CD4-positive, alpha-beta T cell treated with Interleukin-6 for 4 hours (primary cell): ENCODE results near the gene STARD10.
"Not testable (repeated sequence)": the region's sequence is repeated elsewhere in the genome, so short reads cannot be mapped to it uniquely, and the experiment has no call there.

Source experiments
- DNase-seq: peaks from one replicate; pipeline ENCODE4 v3.0.0-alpha.2; 2020; ENCODE audit warnings: mixed read lengths

The STARD10 gene, protein sequence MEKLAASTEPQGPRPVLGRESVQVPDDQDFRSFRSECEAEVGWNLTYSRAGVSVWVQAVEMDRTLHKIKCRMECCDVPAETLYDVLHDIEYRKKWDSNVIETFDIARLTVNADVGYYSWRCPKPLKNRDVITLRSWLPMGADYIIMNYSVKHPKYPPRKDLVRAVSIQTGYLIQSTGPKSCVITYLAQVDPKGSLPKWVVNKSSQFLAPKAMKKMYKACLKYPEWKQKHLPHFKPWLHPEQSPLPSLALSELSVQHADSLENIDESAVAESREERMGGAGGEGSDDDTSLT

DNA sequence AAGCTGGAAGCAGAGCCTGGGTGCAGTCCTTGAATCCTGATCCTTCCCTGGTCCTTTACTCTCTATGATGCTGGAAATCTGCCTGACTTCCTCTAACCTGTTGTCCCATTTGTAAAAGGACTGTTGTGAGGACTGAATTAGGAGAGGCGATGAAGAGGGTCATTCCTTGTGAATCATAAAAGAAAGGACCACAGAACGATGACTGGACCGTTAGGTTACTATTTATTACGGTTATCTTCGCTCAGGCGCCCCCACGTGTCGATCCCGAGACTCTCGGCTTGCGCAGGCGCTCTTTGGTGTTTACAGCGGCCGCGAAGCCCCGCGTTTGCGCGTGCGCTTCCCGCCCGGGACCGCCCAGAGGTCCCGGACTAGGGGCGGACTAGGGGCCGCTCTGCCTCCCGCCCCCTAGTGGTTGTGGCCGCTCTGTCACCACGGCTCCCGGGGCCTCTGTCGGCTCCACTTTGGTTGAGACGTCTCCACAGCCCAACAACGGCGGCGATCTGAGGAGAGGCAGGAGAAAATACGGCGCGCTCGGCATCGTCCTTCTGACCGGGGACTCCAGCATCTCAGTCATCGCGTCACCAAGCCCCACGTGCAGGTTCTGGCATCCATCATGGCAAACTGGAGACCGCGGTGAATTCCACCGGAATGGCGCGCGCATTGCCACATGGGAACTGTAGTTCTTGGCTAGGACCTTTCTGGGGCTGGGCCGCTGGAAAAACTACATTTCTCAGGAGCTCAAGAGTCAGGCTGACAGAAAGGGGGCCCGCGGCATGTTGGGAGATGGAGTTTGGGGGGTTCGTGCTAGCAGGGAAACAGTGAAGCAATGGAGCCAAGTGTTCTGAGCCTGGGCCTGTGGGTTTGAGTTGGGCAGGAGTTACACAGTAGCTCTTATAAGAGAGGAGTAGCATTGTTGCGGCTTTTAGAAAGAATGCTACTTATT, at the start of gene STARD10:
Gene STARD10, minus strand, starts transcription at position 623 of the 943 bp plus-strand sequence. CDS start 12,866 bp downstream, outside the sequence.
- peak; percentile 98 for DNase-seq

DNA sequence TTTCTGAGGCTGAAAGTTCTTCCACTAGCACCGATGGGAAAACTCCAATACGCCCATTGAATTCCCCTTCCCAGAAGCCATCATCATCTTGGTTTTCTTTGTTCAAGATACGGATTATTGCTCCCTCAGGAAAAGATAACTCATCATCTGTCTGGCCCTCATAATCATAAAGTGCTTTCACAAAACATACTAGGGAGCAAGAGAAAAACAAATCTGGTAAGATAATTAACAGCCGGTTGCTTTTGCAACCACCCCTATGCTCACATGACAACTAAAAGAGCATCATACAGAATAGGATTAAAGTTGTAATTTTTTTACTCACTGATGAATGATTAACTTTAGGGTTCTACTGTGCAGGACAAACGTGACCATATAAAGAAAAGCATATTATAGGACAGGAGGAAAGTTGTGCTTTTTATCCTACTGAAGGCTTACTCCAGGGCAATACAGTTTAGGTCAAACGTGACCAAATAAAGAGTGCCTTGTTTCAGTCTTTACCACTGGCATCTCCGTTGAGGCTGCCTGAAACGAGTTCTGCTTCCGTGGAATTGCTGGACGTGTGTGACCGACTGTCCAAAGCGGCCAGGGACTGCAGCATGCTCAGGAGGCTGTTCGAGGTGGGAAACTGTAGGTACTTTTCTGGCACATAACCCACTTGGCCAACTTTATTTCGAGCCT, 48.9 kb upstream of the STARD10 start:
- DNase-seq, result no peak

DNA sequence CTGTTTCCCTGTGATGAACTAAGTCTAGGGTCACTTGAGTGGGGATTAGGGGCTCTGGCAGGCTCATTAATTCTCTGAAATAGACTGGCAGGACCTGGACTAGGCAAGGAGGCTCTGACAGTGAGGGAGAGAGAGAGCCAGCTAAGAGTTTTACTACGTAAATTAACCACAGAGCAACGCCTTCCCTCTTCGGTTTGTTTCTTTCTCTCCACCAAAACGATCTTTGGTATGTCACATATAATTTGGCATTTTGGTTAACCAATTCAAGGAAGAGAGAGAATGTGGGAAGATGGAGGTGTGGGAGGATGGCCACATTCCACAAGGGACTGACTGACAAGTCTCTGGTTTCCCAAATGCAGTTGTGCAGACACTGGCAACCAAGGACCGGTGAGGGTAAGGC, 48.3 kb upstream of the STARD10 start:
- no peak for DNase-seq

DNA sequence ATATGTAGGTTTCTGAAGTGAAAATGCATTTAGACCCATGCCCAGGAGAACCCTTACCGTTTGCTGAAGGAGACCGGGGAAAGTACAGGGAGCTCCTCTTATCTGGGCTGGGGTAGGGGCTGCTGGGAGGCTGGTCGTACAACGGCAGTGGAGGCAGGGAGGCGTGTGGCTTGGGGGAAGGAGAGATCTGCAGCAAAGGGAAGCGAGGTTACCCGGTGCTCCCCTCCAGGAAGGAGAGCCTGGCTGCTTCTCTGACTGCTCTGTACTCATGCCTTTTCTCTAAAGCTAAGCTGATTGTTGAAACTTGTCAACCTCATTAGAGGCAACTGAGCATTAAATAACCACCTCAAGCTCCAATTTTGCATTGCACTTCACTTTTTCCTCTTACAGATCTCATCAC, 47.5 kb upstream of the STARD10 start:
- no peak for DNase-seq

DNA sequence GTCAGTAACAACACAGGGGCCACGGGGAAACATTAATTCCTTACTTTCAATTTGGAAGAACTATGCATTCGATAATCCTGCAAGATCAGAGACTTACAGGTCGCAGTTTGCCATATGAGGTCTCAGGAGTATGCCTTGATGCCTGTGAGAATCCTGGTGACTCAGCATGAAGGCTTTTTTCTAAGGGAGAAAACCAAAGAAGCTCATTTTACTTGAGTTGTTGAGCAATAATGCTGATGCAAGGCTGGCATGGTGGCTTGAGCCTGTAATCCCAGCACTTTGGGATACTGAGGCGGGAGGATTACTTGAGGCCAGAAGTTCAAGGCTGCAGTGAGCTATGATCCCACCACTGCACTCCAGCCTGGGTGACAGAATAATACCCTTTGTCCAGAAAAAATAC, 46.9 kb upstream of the STARD10 start:
- no peak for DNase-seq

DNA sequence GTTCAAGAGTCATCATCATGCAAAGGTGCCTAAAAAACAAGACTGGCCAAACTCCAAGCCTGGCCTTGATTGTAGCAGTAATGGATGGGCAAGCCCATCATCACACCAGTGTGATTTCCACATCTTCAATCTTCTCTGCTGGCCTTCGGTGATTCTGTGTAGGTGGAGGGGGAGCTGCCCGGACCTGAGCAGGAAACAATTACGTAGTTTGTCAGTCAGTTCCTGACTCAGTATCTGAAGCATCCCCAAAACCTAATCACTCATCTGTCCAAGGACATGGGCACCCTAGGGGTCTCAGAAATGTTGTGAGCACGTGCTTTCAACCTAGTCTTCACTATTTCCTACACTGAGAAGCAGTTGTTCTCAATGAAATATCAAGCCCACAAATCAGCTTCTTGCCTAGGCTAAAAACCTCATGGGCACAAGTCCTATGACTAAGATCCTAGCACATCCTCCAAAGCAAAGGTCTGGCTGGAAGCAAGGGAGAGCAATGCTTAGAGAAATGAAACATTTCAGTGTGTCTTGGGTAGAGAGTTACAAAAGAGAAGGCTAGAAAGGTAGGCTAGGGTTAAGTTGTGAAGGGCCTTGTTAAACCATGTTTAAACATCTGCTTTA, 45.0 kb upstream of the STARD10 start:
- DNase-seq, result no peak

DNA sequence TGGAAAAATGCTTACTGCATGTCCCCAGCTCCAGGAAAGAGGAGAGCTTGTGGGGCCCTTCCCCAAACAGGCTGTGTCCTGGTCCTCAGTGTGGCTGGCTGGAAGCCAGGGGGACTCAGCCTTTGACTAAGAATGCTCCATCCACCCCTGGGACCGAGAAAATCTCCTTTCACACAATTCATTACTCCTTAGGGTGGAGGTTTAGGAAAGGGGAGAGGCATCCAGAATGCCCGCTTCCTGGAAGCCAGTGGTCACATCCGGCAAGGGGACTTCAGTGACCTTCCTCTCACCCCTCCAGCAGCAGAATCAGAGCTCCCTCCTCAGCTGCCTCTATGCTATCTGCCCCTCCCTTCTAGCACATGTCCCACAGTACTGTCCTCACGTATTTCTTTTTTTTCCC, 42.3 kb upstream of the STARD10 start:
- DNase-seq, result no peak

DNA sequence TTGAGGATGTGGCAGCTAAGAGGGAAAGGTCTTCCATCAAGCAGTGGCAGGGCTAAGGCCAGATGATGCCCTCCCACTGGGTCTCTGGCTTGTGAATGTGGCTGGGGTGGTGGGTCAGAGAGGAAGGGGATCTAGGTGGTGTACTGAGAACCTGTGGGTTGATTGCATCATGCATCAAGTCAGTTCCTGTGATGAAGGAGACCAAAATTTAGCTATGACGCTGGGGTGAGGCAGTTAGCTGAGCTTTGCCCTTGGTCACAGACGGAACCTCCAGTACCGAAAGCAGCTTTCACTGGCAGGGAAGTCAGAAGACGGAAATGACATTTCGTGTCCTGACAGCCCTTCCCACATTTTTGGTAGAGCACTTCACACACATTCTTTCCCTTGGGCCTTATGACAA, 41.1 kb upstream of the STARD10 start:
- no peak for DNase-seq

DNA sequence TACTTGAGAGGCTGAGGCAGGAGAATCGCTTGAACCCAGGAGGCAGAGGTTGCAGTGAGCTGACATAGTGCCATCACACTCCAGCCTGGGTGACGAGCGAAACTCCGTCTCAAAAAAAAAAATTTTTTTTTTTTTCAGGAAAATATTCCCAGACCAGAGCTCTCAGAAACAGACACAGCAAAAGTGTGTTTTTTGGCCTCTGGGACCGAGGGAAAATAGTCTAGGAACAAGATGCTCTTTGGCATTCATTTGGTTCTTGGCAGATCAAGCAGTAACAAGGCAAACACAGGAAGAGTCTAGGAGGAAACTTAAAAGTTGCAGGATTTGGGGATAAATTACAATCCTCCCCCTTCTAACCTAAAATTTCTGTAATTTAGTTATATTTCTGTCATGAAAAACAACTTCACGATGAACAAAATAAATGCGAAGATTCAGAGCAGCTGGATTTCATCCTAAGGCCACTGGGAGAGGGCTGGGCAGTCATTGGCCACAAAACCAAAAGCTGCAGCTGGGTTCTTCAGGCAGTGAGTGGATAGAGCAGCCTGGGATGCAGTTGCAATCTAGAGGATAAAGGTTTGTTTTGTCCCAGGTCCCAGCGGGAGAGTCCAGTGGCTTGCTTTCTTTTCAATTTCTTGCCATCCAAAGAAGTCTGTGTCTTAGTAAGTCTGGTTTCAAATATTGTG, 40.1 kb upstream of the STARD10 start:
- DNase-seq, result no peak

DNA sequence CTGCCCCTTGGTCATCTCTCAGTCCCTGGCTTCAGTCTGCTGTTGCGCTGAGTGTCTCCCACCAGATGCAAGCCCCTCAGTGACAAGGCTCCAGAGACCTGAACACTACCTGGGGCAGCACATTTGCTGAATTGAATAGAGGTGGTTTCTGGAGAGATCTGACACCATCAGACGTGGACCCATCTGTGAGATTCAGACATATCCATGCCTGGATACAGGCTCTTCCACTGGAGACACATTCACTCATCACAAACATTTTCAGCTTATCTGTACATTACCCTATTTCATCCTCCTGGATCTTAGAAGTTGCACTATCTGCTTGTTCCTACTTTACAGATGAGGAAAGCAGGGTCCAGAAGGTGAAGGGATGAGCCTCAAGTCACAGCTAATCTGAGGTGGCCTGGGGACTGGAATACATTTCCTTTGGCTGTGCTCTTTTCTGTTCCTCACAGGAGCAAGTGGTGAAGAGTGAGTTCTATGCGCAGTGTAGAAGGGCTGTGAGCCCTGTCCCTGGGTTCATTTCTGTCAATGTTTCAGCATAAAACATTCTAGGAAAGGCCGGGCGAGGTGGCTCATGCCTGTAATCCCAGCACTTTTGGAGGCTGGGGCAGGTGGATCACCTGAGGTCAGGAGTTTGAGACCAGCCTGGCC, 39.4 kb upstream of the STARD10 start:
- DNase-seq, result no peak

DNA sequence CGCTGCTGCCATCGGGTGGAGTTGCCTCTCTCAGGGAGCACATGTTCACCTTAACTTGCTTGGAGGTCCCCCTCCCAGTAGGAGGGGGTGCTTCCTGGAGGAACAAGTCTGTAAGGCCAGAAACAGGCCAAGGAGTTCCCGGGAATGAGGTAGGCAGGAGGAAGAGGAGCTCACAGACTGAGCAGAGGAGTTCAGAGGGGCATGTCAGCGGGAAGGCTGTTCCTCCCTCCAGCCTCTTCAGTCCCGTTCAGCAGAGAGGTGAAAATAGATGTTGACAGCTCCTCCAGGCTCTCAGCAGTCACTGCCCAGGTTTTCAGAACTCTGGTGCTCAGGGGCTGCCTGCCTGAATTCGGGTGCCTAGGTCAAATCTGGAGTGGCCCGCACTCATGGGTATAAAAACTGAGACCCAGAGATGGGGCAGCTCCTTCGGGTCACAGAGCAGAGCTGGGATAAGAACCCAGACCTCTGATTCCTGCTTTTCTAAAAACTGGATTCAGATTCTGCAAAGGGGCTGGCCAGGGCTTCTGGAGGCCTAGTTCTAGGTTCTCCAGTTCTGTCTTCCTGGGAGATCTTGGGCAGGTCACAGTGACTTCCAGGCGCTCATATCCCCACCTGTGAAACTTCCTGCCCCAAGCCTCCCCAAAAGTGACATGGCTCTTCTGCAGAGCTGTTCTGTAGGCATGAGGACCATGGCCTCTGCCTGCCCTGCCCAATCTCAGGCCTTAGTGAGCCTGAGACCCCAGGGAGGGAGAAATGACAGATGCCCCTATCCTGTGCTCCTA, 38.6 kb upstream of the STARD10 start:
- no peak for DNase-seq

DNA sequence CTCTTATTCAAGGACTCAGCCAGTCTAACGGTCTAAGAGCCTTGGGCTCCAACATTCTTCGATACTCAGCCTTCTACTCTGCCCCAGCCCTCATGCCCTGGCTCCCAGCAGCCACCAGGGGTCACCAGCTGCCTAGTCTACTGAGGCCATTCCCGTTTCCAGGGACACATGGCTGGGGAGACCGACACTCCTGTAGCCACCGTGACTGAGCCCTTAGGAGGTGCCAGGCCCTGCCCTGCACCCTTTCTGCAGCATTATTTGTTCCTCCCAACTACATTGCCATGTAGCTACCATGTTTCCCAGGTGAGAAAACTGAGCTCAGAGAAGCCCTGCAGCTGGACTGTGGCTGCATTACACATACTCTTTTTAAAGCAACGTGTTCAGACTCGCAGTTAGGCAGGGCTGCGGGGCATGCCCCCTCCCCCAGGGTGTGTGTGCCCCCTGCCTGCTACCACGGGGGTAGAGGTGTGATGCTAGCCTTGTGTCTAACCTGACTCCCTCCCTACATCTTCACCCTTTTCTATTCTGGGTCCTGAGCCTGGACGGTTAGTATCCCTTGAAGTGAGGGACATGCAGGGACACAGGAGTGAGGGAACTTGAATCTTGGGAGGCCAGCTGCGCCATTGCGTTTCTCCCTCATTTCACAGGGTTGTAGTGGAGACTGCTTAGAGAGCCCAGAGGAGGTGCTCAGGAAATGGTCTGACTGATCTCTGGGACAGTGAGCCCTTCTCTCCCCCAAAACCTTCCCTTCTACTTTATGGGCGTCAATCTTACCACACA, 37.9 kb upstream of the STARD10 start:
- DNase-seq, result peak; percentile 54

DNA sequence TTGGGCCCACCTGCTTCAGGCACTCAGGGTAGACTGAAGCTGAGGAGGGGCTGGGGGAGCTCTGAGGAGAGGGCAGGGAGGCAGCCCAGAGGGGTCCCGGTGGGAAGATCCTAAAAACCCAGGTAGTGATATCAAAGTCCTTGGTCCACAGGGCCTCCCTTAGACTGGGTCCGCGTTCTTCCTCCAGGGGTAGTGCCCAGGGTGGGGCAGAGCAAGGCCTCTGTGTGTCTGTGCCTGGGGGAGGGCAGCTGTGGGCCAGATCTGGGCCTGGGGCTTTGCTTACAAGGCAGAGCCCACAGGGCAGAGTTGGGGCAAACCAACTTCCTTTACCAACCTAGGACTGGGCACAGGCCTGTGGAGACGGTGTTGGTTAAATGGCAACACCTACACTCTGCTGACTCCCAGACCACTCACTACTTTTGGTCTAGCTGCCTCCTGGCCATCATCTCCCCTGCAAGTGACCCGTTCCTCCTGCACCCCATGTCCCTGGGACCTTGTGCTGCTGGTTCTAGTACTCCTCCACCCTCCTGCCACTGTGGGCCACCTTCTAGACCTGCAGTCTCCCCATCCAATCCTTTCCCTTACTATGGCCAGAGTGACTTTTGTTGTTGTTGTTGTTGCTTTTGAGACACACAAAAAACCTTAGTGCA, 36.2 kb upstream of the STARD10 start:
- no peak for DNase-seq

DNA sequence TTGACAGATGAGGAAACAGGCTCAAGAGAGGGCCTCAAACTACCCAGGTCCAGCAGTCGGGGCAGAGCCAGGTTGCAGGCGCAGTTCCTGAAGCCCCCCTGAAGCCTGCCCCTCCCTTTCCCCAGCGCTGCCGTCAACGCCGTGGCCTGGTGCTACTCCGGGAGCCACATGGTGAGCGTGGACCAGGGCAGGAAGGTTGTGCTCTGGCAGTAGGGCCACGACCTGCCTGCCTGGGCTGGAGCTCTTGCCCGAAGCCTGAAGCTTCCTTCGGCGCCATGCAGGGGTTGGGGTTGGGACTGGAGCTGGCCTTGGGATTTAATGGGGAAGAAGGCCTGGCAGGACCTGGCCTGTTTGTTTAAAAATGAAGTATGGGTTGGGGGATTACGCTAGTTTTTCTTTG, 35.3 kb upstream of the STARD10 start:
- DNase-seq, result no peak

DNA sequence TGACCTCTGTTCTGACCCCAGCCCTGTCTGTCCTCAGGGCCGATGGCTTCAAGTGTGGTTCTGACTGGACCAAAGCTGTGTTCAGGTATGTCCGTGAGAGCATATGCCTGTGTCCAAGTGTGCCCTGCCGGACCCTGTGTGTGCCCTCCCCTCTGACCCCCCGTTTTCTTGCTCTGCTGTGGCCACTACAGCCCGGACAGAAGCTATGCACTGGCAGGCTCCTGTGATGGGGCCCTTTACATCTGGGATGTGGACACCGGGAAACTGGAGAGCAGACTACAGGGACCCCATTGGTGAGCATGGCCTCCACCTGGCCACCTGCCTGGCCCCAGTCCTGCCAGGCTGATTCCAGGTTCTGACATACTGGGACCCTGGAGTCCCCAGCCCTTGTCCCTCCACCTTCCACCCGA, 34.9 kb upstream of the STARD10 start:
- no peak for DNase-seq

DNA sequence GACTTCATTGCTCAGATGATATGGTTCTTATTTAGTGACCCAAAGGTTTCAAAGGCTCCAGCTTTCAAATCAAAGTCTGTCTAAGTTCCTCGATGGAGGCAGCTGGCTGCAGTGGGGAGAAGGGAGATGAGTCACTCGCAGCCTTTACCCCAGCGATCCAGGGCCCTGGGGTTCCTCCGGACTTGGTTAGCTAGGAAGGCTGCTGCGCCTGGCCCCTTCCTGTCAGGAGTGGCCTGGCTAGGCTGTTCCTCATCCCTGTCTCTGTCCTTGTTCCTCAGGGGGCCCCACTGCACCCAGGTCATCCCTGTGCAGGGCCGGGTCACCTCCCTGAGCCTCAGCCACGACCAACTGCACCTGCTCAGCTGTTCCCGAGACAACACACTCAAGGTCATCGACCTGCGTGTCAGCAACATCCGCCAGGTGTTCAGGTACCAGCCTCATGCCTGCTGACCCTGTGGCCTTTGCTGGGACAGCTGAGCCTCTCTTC, 34.3 kb upstream of the STARD10 start:
- DNase-seq, result no peak

DNA sequence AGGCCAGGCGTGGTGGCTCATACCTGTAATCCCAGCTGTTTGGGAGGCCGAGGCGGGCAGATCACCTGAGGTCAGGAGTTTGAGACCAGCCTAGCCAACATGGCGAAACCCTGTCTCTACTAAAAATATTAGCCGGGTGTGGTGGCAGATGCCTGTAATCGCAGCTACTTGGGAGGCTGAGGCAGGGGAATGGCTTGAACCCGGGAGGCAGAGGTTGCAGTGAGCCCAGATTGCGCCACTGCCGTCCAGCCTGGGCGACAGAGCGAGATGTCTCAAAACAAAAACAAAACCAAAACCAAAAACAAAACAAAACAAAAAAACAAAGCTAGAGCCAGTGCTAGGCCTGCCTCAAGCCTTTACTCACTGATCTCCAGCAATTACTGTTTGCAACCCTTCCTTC, 33.8 kb upstream of the STARD10 start:
- DNase-seq, result not testable (repeated sequence)

DNA sequence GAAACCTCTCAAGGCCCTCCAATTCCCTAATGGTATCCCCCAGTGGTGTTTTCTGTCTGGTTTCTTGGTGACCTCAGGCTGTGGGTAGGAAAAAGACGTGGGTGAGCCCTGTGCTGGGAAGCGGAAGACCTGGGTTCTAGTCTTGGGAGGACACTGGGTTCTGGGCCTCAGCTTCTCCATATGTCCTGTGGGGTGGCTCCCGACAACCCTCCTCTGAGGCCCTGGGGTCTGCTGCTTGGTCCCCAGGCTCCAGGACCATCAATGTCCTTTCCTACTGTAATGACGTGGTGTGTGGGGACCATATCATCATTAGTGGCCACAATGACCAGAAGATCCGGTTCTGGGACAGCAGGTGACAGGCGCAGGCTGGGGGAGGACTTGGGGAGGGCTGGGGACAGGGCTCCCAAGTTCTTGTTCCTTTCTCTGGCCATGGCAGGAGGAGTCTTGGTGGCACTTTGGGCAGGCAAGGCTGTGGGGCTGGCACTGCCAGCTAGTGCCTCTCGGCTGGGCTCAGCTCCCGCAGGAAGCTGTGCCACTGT, 33.2 kb upstream of the STARD10 start:
- DNase-seq, result no peak
